Psoas muscle (tissue), 8 donors: ENCODE data around the gene FOXP4. TPM values are rescaled to one million over a fixed set of nuclear protein-coding genes. Genes with fewer than 3 reads are reported as not detected.

Experiments
- ATAC-seq, 4 donors: fragments of 200-7000 bp; cut with Tn5 transposase; one replicate each; pipeline ENCODE4 v1.9.1; 2020; ENCODE audit warnings: moderate library complexity in 3 of 4, mild to moderate bottlenecking in 2 of 4
- DNase-seq, 2 donors: peaks; one replicate each; pipeline ENCODE4 v3.0.0-alpha.2; 2020
- H3K27ac ChIP-seq: fragments of 200-600 bp; one replicate; pipeline ENCODE4 v1.8.0; 2022
- H3K27me3 ChIP-seq, 3 donors: fragments of 200-600 bp in 1 of 3; one replicate each; pipeline versions ENCODE4 v1.6.1 to v1.8.0; 2013 to 2022; ENCODE audit warnings: low read length in 2 of 3, mild to moderate bottlenecking in 2 of 3, moderate library complexity in 1 of 3; ENCODE audit not compliant: insufficient read depth in 3 of 3
- H3K36me3 ChIP-seq, 2 donors: fragments of 200-600 bp in 1 of 2; one replicate each; pipeline versions ENCODE4 v1.6.1 to v1.8.0; 2013 to 2022; ENCODE audit warnings: low read depth in 1 of 2, mild to moderate bottlenecking in 1 of 2, moderate library complexity in 1 of 2; ENCODE audit not compliant: insufficient read depth in 1 of 2
- H3K4me1 ChIP-seq: fragments of 200-600 bp; one replicate; pipeline ENCODE4 v1.8.0; 2022
- H3K4me3 ChIP-seq: fragments of 200-600 bp; one replicate; pipeline ENCODE4 v1.8.0; 2022; ENCODE audit warnings: mild to moderate bottlenecking
- H3K9me3 ChIP-seq: fragments of 200-600 bp; one replicate; pipeline ENCODE4 v1.8.0; 2022
- WGBS, 3 donors: extraction: QIAGEN DNeasy Blood & Tissue Kit; methylation state at CpG; one replicate each; pipeline versions ENCODE4 v1.1.6 to v1.1.7; 2013; 5-methylcytosine and 5-hydroxymethylcytosine counted together
- intact Hi-C, 2 donors: fragments of 100-400 bp; cut with DNase I; formaldehyde crosslinking; loops; one replicate each; pipeline versions ENCODE4 v1.11.0 to v1.14.2; 2022
- long read RNA-seq, 2 donors: library from polyadenylated mRNA; unstranded; transcript quantifications; one replicate each; pipeline ENCODE4 v2.0.0, GENCODE V29; 2021
- polyA plus RNA-seq, 3 donors: library from polyadenylated mRNA; stranded (reverse); fragments of 200-250 nt; gene quantifications; one replicate each; pipeline ENCODE4 v1.2.3, GENCODE V29; 2013
- total RNA-seq, 4 donors: library from RNA; stranded (reverse); fragmentation: NEBNext Ultra II Directional in 2 of 4; extraction: Animal tissue kit (Norgen Biotek cat#: 25700) in 2 of 4; gene quantifications; one replicate each; pipeline versions ENCODE4 v1.2.1 to v1.2.4, GENCODE V29; 2021 to 2023
- TF ChIP-seq, protein P1 (sequence below): fragments of 200-600 bp; IDR thresholded peaks from one replicate; pipeline ENCODE4 v1.8.0; 2022; ENCODE audit warnings: antibody characterized with exemption
- donor health status: healthy with polysubstance abuse.
- donor health status: DM: no; HTN: no; CAD: no; lungs with moderate emphysema.
- donor health status: Bipolar disorder and iron deficiency.
- donor health status: healthy.
- donor health status: DM: yes; HTN: yes; CAD: no.
- donor health status: DM: no; HTN: no; CAD: no.
- donor health status: DM: no; HTN: no; CAD: no.
- donor health status: DM: yes; HTN: yes; CAD: no.

FOXP4 gene, protein sequence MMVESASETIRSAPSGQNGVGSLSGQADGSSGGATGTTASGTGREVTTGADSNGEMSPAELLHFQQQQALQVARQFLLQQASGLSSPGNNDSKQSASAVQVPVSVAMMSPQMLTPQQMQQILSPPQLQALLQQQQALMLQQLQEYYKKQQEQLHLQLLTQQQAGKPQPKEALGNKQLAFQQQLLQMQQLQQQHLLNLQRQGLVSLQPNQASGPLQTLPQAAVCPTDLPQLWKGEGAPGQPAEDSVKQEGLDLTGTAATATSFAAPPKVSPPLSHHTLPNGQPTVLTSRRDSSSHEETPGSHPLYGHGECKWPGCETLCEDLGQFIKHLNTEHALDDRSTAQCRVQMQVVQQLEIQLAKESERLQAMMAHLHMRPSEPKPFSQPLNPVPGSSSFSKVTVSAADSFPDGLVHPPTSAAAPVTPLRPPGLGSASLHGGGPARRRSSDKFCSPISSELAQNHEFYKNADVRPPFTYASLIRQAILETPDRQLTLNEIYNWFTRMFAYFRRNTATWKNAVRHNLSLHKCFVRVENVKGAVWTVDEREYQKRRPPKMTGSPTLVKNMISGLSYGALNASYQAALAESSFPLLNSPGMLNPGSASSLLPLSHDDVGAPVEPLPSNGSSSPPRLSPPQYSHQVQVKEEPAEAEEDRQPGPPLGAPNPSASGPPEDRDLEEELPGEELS
- total RNA-seq (10 to 100 TPM in 2 of 4 donors, 1 to 10 TPM in 2; 6.4 to 12.2 (median 9.9) TPM), polyA plus RNA-seq (1 to 10 TPM; 4.6 to 7.5 (median 5.9) TPM)
- long read RNA-seq, donor 1, result 0 reads
- long read RNA-seq, donor 2, partial matches to known transcripts, result 1 of 6 reads
- long read RNA-seq, donor 2, other reads (novel, unspliced or antisense), result 5 of 6 reads

DNA sequence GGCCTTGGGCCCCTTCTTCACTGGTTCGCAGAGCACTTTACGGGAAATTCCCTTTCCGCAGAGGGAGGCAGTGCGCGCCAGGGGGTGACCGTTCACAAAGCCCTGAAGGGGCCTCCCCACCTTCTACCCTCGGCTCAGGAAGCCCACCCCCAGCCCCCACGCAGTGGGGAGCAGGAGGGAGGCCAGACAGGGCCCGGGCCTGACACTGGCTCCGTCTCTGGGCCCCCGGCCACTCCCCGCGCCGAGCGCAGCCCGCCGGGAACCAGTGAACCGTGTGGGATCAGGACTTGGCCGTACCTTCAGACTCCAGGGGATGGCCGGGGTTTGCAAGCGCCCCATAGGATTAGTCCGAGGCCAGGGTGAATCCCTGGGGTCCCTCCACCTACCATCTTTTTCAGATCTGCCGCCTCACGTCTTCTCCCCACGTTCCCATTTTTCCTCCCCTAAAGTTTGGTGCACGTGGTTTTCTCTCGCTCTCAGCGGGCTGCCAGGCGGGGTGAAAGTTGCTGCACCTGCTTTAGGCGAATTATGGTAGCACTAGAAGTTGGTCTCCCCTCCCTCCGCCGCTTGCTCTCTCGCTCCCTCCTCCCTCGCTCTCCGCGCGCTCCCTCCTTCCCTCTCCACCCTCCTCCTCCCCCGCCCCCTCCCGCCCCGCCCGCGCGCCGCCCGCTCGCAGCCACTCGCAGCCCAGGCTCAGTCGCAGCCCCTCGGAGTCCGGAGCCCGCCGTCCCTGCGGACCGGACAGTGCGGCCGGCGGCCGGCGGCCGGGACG is at the start of gene FOXP4:
Gene FOXP4 (plus strand): TSS at position 679 of the 772 bp plus-strand sequence. CDS start 19,380 bp downstream, outside the sequence.
- intact Hi-C loops, result no loop called here
- peaks cover 0 to 3% of the 10 kb centered on the region in 2 donors for H3K36me3 ChIP-seq
- TF ChIP-seq, protein P1, sequence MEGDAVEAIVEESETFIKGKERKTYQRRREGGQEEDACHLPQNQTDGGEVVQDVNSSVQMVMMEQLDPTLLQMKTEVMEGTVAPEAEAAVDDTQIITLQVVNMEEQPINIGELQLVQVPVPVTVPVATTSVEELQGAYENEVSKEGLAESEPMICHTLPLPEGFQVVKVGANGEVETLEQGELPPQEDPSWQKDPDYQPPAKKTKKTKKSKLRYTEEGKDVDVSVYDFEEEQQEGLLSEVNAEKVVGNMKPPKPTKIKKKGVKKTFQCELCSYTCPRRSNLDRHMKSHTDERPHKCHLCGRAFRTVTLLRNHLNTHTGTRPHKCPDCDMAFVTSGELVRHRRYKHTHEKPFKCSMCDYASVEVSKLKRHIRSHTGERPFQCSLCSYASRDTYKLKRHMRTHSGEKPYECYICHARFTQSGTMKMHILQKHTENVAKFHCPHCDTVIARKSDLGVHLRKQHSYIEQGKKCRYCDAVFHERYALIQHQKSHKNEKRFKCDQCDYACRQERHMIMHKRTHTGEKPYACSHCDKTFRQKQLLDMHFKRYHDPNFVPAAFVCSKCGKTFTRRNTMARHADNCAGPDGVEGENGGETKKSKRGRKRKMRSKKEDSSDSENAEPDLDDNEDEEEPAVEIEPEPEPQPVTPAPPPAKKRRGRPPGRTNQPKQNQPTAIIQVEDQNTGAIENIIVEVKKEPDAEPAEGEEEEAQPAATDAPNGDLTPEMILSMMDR, result no peak
- peak within 1 kb of the TSS; percentile 79 for H3K27ac ChIP-seq
- peak; percentile 89 to 95 for DNase-seq
- no peaks in the 10 kb centered on the region for H3K27me3 ChIP-seq
- H3K4me1 ChIP-seq, result peaks cover 23% of the 10 kb centered on the region
- no peaks in the 10 kb centered on the region for H3K9me3 ChIP-seq
- H3K4me3 ChIP-seq, result peak within 1 kb of the TSS; percentile 82
- peak; percentile 91 to 94 (median 93) for ATAC-seq
- 1 to 2% (median 1%) methylated on average over 36 to 61 of the region's 61 CpGs for WGBS, 3 donors

DNA sequence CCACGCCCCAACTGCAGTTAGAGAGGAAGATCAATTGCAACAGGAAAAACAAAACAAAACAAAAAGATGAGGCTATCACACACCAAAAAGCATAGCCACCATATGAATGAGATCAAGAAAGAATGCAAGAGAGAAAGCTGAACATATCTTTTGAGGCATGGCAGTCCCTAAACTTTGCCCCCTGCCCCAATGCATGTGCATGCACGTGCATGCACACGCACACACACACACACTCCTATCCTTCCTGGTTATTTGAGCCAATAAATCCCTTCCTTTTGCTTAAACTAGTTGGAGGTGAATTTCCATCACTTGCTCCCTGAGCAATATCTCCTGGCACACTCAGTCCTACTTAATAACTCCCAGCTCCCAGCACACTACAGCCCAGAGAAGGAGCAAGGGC is 48.6 kb upstream of the FOXP4 start:
- no peak overlapping the region for H3K27ac ChIP-seq
- no peaks in the 10 kb centered on the region for H3K4me1 ChIP-seq
- H3K27me3 ChIP-seq, result peaks cover 0 to 1% (median 0%) of the 10 kb centered on the region in 3 donors
- intact Hi-C loops, result no loop called here
- TF ChIP-seq, protein P1, result no peak
- H3K36me3 ChIP-seq, result no peaks in the 10 kb centered on the region
- ATAC-seq (no peak), DNase-seq (no peak)
- 79 to 90% (median 83%) methylated on average over 3 of the region's 3 CpGs for WGBS, 3 donors
- H3K9me3 ChIP-seq, result no peaks in the 10 kb centered on the region
- no peak overlapping the region for H3K4me3 ChIP-seq

- TF ChIP-seq, protein P1, result no peak
- peaks cover 0 to 1% (median 0%) of the 10 kb centered on the region in 3 donors for H3K27me3 ChIP-seq
- H3K4me1 ChIP-seq, result no peaks in the 10 kb centered on the region
- H3K27ac ChIP-seq, result no peak overlapping the region
- H3K36me3 ChIP-seq, result no peaks in the 10 kb centered on the region
- no peaks in the 10 kb centered on the region for H3K9me3 ChIP-seq
- intact Hi-C loops, result no loop called here
- 72 to 90% (median 77%) methylated on average over 2 of the region's 2 CpGs for WGBS, 3 donors
- no peak overlapping the region for H3K4me3 ChIP-seq
- DNase-seq (no peak), ATAC-seq (no peak)
These were observed 48.2 kb upstream of the FOXP4 start for GRCh38 chr6:41497994-41498393.

DNA sequence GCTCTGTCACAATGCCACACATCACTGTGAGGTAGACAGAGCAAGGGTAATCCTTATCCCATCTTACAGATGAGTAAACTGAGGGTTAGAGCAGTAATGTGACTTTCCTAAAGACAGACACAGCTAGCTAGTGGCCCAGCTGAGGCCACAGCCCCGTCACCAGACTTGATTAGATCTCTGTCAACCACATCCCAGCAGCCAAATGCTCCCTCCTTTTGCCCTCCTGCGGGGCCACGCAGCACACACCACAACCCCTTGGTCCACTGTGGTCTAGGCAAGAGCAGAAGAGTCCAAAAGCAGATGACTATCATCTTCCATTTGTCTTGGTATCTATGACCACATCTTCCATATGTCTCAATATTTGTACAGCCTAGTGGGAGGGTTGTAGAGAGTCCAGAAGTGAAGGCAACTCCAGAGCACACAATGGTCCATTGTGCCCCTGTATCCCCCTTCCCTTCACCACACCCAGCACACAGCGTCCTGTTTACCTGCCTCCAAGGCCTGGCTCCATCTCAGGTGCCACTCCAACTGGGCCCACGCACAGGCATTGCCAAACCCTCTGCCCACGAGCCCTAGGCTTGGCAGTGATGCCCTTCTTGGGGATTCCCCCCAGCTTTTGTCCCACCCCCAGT is 47.1 kb upstream of the FOXP4 start:
- intact Hi-C loops, result no loop called here
- DNase-seq (no peak), ATAC-seq (no peak)
- Histone ChIP-seq H3K27me3 (peaks cover 0 to 1% (median 0%) of the 10 kb centered on the region in 3 donors), H3K27ac (no peak overlapping the region), H3K9me3 (no peaks in the 10 kb centered on the region), H3K4me1 (peaks cover 2% of the 10 kb centered on the region), H3K36me3 (no peaks in the 10 kb centered on the region), H3K4me3 (no peak overlapping the region)
- 85 to 87% (median 86%) methylated on average over 6 of the region's 6 CpGs for WGBS, 3 donors
- TF ChIP-seq, protein P1, result no peak
